ENCODE data around the gene AIG1.
"Not testable (repeated sequence)": the region's sequence is repeated elsewhere in the genome, so short reads cannot be mapped to it uniquely, and the experiment has no call there.

AIG1 gene

DNA sequence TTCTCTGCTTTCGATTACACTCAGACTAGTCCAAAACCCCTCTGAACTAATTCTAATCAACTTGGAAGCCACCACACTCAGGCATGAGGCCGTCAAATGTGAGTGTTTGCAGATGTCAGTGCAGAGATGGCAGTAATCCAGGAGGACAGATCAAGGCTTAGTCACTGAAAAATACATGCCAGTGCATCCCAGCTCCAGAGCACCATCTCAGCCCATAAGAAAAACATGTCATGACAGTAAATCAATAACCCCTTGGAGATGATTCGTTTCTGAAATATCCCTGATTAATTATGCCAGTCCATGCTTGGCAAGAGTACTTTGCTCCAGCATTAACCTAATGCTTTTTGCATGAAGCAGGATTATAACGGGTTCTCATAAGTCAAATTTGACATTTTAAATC, 210.3 kb downstream of the AIG1 start:
- Mint-ChIP-seq H3K9me3 (peaks cover 4% of the 10 kb centered on the region), H3K4me1 (no peaks in the 10 kb centered on the region), H3K27ac (no peak overlapping the region), H3K4me3 (no peak overlapping the region), H3K36me3 (no peaks in the 10 kb centered on the region)
- ATAC-seq (no peak), DNase-seq (ENCODE audit: low spot score in 2 of 2) (no peak)

DNA sequence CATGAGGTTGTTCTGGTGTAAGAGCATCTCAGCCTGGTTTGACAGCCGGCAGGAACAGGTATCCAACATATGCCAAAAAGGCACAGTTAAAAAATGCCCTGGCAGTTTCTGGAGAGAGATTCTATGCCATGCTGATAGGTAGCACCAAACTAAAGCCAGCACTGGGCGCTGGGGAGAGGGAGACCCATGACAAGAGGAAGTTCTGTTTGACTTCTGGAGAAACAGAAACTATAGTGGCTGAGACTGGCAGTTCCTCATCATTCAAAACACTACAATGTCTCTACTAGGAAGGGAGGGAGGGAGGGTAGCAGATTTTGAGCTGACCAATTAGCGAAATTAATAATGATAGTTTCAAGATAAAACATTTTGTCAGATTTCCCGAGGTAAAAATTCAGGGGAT, 215.7 kb downstream of the AIG1 start:
- Mint-ChIP-seq H3K4me1 (no peaks in the 10 kb centered on the region), H3K9me3 (peaks cover 4% of the 10 kb centered on the region), H3K4me3 (no peak overlapping the region), H3K36me3 (no peaks in the 10 kb centered on the region), H3K27ac (no peak overlapping the region)
- peak; percentile 54 for ATAC-seq
- no peak for DNase-seq (ENCODE audit: low spot score in 2 of 2)

DNA sequence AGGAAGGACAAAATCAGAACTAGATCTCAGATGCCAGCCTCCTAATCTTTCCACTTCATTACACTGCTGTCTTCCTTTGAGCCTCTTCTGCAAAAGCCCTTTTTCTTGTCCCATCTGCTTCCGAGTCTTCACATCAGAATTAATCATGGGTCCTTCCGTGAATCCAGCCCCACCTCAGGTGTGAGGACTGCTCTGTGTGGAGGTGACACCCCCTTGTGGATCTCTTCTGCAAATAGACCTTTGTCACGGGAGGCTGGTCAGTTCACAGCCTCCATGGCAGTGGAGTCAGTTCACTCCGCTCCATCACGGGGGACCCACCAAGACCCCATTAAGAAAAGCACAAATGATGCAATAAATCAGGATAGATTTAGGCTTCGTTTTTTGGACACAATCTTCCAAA, 218.7 kb downstream of the AIG1 start:
- Mint-ChIP-seq H3K9me3 (no peaks in the 10 kb centered on the region), H3K4me3 (no peak overlapping the region), H3K36me3 (no peaks in the 10 kb centered on the region), H3K27ac (no peak overlapping the region), H3K4me1 (no peaks in the 10 kb centered on the region)
- ATAC-seq (peak; percentile 55), DNase-seq (ENCODE audit: low spot score in 2 of 2) (no peak)

DNA sequence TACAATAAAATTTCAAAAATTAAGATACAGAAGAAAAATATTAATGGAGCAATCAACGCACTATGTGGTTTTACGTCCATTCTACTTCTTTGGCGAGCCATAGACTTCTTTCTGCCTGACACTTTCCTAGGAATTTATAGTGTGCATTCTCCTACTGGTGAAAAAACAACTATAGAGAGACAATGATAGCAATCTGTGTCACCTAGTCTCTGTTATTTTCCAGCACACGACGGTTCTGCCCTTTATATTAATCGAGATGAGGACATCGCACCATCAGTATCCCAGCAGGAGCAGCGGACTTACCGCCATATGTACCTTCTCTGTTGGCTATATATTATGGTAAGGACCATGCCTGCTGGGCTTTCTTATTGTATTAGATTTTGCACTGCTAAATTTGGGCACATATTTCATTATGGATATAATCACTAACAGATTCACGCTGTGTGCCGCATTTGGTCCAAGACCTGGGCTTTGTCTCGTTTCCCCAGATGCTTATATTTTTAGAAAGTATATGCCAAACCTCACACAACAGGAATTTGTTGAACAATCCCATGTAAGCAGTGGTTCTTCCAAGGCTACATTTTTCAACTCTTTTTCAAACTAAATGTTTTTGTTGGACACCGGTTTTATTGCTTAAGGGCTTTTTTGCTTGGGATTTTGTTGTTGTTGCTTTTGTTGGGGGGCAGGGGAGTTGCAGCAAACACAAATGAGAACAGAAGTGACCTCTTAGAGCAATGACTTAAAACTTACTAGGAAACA, 223.4 kb downstream of the AIG1 start:
- H3K4me3 Mint-ChIP-seq, result no peak overlapping the region
- no peaks in the 10 kb centered on the region for H3K9me3 Mint-ChIP-seq
- no peak for DNase-seq (ENCODE audit: low spot score in 2 of 2)
- no peak overlapping the region for H3K27ac Mint-ChIP-seq
- no peak for ATAC-seq
- no peaks in the 10 kb centered on the region for H3K4me1 Mint-ChIP-seq
- no peaks in the 10 kb centered on the region for H3K36me3 Mint-ChIP-seq

DNA sequence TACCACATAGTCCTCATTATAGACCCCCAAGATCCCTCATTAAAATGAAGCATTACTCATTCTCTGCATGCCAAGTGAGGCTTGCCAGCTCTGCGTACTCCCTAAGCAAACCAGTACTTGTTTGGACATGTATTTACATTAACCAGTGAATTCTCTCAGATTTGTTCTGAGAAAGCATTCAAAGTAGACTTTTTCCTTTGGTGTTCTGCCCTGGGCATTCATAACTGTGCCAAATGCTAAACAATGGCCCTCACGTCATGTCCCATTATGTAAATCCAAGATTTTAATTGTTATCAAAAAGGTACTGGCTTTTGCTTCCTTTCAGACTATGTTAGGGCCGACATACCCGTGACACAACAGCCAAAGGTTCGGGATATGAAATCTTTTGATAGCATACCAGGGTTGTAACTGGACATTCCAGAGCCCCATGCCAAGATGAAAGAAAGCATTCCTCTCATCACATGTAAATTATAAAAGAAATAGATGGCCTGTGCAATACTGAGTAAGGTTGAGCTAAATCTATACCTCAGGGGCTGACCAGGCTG, 225.6 kb downstream of the AIG1 start:
- no peak for DNase-seq (ENCODE audit: low spot score in 2 of 2)
- no peak overlapping the region for H3K27ac Mint-ChIP-seq
- H3K36me3 Mint-ChIP-seq, result no peaks in the 10 kb centered on the region
- no peaks in the 10 kb centered on the region for H3K4me1 Mint-ChIP-seq
- ATAC-seq, result no peak
- H3K4me3 Mint-ChIP-seq, result no peak overlapping the region
- H3K9me3 Mint-ChIP-seq, result no peaks in the 10 kb centered on the region

DNA sequence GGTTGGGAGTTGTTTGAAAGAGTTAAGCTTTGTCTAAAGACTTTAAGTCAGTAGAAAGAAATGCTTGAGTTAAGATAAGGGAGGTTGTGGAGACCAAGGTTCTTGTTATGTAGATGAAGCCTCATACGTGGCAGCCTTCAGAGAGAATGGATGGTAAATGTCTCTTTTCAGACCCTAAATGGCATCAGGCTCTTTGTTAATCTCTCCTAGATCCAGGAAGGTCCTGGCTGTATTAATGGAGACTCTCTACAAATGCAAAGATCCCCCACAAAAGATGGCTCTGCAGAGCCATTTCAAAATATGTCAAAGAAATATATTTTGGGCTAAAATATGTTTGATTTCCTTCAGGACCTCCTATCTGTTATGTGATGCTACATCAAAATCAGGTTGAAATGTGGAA, 228.2 kb downstream of the AIG1 start:
- DNase-seq (ENCODE audit: low spot score in 2 of 2), result no peak
- Mint-ChIP-seq H3K4me3 (no peak overlapping the region), H3K9me3 (no peaks in the 10 kb centered on the region), H3K27ac (no peak overlapping the region), H3K36me3 (no peaks in the 10 kb centered on the region), H3K4me1 (no peaks in the 10 kb centered on the region)
- ATAC-seq, result no peak

DNA sequence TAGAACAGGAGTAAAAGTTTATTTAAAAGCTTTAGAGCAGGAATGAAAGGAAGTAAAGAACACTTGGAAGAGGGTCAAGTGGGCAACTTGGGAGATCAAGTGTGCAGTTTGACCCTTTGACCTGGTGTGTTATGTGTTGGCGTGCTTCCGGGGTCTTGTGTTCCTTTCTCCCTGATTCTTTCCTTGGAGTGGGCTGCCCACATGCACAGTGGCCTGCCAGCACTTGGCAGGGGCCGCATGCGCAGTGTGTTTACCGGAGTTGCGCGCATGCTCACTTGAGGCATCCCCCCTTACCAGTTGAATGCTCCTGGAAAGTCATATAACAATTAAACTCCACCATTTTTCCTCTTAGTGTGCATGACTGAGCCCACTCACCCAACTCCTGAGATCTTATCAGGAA, 229.5 kb downstream of the AIG1 start:
- DNase-seq (ENCODE audit: low spot score in 2 of 2) (no peak), ATAC-seq (no peak)
- no peaks in the 10 kb centered on the region for H3K4me1 Mint-ChIP-seq
- no peak overlapping the region for H3K4me3 Mint-ChIP-seq
- no peaks in the 10 kb centered on the region for H3K9me3 Mint-ChIP-seq
- no peaks in the 10 kb centered on the region for H3K36me3 Mint-ChIP-seq
- no peak overlapping the region for H3K27ac Mint-ChIP-seq

DNA sequence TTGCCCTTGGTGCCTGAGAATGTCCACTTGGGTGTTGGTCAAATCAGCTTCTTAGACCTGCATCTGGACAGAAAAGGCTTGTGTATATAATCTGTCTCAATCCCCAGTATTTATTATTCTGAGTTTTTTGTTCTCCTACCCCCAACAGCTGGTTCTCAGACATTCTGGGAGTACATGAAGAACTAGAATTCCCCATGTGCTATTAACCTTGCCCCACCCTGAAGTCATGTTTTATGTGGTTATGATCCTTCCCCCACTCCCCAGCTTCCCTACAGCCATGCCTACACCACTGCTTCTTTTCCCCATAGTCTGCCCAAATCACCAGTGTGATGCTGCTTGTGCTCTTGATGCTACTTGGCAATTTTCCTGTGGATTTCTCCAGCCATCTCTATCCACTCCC, 232.8 kb downstream of the AIG1 start:
- Mint-ChIP-seq H3K9me3 (no peaks in the 10 kb centered on the region), H3K27ac (no peak overlapping the region), H3K4me3 (no peak overlapping the region), H3K36me3 (no peaks in the 10 kb centered on the region), H3K4me1 (peaks cover 6% of the 10 kb centered on the region)
- DNase-seq (ENCODE audit: low spot score in 2 of 2) (no peak), ATAC-seq (no peak)

DNA sequence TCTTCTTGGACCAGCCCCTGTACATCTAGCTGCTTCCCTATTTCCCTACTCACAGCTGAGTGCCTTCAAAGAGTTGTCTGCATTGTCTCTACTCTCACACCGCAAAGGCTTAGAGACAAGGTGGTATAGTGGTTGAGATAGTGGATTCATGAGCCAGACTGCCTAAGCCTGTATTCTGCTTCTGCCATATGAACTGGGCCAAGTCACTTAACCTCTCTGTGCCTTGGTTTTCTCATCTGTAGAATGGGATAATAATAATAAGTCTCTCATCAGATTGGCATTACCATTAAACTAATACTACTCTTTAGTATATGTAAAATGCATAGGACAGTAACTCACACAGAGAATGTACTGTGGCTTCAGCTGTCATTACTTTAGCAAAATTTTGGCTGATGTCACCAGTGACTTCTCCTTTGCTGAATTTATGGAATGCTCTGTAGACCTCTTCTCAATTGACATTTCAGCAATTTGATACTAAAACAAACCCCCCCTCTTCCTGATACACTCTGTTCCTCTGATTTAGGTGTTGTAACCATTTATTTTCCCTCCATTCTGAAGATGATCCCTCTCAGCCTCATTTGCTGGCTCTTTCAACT, 233.7 kb downstream of the AIG1 start:
- H3K9me3 Mint-ChIP-seq, result no peaks in the 10 kb centered on the region
- ATAC-seq (no peak), DNase-seq (ENCODE audit: low spot score in 2 of 2) (no peak)
- no peaks in the 10 kb centered on the region for H3K36me3 Mint-ChIP-seq
- no peak overlapping the region for H3K27ac Mint-ChIP-seq
- peaks cover 11% of the 10 kb centered on the region for H3K4me1 Mint-ChIP-seq
- no peak overlapping the region for H3K4me3 Mint-ChIP-seq

DNA sequence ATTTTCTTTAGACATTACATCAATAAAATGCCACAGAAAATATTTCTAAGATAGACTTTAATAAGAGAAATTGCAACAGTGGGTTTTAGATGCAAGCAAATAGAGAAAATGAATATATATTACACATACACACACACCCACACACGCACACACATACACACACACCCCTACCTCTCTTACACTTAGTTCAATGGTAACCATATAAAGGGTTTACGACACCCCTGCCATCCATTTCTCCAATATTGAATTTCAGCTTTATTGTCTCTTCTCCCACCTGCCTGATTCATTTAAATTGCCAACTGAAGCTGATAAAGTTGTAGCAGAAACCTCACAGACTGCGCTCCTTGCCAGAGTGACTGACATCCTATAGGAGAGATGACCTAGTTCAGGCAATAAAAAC, 235.2 kb downstream of the AIG1 start:
- H3K27ac Mint-ChIP-seq, result no peak overlapping the region
- DNase-seq (ENCODE audit: low spot score in 2 of 2), result no peak
- peaks cover 18% of the 10 kb centered on the region for H3K4me1 Mint-ChIP-seq

DNA sequence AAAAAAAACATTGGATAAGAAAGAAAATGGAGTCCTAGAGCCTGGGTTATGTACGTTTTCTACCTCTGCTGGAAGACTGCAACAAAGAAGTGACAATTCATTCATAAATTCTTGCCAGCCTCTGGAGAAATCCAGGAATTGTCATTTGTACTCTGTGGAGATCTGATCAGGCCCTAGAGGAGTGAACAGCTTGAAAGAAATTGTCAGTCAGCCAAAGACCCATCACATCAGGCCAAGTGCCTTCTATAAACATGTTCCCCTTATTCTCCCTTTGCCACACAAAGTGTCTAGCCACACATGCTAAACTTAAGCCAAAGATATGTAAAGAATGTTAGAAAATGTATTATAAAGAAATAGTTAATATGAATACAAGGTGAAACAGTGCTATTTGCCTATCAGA, 237.4 kb downstream of the AIG1 start:
- peaks cover 18% of the 10 kb centered on the region for H3K4me1 Mint-ChIP-seq
- no peak for DNase-seq (ENCODE audit: low spot score in 2 of 2)
- H3K36me3 Mint-ChIP-seq, result no peaks in the 10 kb centered on the region
- ATAC-seq, result no peak
- H3K27ac Mint-ChIP-seq, result no peak overlapping the region
- no peaks in the 10 kb centered on the region for H3K9me3 Mint-ChIP-seq
- H3K4me3 Mint-ChIP-seq, result no peak overlapping the region

More for the DNA sequence above, 235.2 kb downstream of the AIG1 start:
- H3K36me3 Mint-ChIP-seq, result no peaks in the 10 kb centered on the region
- no peak for ATAC-seq
- no peaks in the 10 kb centered on the region for H3K9me3 Mint-ChIP-seq
- no peak overlapping the region for H3K4me3 Mint-ChIP-seq

DNA sequence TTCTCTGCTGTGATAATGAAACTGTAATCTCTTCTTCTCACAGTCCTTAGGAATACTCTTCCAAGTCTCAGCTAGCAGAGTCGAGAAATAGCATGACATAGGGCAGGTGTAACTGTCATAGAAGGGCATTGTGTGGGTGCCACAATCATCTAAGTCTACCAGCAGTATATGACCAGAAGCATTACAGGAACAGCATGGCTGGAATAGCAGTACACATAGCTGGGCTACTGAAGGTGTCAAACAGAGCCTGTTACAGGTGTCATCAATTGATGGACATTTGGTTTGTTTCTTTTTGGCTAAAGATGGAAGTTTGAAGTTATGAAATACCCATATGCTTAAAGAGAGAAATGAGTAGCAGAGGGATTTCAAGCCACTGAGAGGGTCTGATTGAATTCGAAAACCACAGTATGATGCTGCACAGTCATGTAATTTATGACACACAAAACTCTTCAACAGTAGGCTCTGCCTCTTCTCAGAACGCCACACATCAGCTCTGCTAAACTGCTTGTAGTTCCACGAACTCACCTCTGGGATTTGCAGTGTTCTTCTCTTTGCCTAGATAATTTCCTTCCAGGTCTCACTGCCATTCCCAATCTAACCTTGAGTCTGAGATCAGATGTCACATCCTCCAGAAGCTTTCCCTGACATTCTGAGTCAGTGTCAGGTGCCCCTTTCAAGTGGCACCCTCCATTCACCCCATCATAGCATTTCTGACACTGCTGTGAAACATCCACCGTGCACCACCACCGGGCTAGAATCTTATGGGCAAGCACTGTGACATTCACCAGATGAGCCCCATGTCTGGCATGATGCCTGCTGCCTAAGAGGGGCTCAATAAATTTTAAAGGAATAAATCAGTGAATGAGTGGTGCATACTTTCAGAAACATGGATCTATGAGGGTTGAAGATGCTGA, 238.8 kb downstream of the AIG1 start:
- Mint-ChIP-seq H3K4me1 (peaks cover 18% of the 10 kb centered on the region), H3K4me3 (no peak overlapping the region), H3K9me3 (no peaks in the 10 kb centered on the region), H3K27ac (no peak overlapping the region), H3K36me3 (no peaks in the 10 kb centered on the region)
- DNase-seq (ENCODE audit: low spot score in 2 of 2) (peak in 1 of 2 donors; percentile 64), ATAC-seq (peak; percentile 99)

DNA sequence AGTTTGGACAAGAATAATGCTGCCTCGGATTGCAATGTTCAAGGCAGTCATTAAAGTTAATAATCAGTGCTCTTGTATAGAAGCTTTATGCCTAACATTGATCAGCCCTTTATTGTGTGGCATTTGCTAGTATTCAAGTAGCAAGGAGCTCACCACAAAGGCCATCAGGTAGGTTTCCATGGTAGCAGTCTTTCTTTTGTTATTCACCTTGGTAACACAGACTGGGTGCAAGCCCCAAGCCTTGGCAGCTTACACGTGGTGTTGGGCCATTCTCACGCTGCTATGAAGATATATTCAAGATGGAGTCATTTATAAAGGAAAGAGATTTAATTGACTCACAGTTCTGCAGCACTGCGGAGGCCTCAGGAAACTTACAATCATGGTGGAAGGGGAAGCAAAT, 240.5 kb downstream of the AIG1 start:
- no peaks in the 10 kb centered on the region for H3K9me3 Mint-ChIP-seq
- DNase-seq (ENCODE audit: low spot score in 2 of 2) (no peak), ATAC-seq (no peak)
- H3K27ac Mint-ChIP-seq, result no peak overlapping the region
- H3K4me1 Mint-ChIP-seq, result peaks cover 18% of the 10 kb centered on the region
- H3K4me3 Mint-ChIP-seq, result no peak overlapping the region
- no peaks in the 10 kb centered on the region for H3K36me3 Mint-ChIP-seq

DNA sequence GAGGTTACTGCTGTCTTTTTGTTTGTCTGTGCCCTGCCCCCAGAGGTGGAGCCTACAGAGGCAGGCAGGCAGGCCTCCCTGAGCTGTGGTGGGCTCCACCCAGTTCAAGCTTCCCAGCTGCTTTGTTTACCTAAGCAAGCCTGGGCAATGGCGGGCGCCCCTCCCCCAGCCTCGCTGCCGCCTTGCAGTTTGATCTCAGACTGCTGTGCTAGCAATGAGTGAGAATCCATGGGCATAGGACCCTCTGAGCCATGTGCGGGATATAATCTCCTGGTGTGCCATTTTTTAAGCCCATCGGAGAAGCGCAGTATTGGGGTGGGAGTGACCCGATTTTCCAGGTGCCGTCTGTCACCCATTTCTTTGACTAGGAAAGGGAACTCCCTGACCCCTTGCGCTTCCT, 247.1 kb downstream of the AIG1 start:
- H3K36me3 Mint-ChIP-seq; H3K4me3 Mint-ChIP-seq; ATAC-seq; H3K27ac Mint-ChIP-seq; H3K4me1 Mint-ChIP-seq; H3K9me3 Mint-ChIP-seq; DNase-seq (ENCODE audit: low spot score in 2 of 2): not testable (repeated sequence)

DNA sequence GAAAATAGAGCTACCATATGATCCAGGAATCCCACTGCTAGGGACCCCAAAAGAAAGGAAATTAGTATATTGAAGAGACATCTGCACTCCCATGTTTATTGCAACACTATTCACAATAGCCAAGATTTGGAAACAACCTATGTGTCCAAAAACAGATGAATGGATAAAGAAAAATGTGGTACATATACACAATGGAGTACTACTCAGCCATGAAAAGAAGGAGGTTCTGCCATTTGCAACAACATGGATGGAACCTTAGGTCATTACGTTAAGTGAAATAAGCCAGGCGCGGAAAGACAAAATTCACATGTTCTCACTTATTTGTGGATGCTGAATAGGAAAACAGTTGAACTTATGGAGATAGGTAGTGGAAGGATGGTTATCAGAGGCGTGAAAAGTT, 252.5 kb downstream of the AIG1 start:
- Mint-ChIP-seq H3K27ac (no peak overlapping the region), H3K4me1 (no peaks in the 10 kb centered on the region), H3K4me3 (no peak overlapping the region), H3K9me3 (peaks cover 14% of the 10 kb centered on the region), H3K36me3 (no peaks in the 10 kb centered on the region)
- ATAC-seq (no peak), DNase-seq (ENCODE audit: low spot score in 2 of 2) (no peak)

Data from stimulated activated effector memory CD8-positive, alpha-beta T cell treated with anti-CD3 and anti-CD28 coated beads, Interleukin-12 subunit alpha, Interleukin-12 subunit beta, amount 100 ng/mL, for 72 hours (primary cell).